Right atrium auricular region (tissue), 2 donors: ENCODE results near the gene FANCF. TPM values are rescaled to one million over a fixed set of nuclear protein-coding genes. Genes with fewer than 3 reads are reported as not detected.
"Not testable (repeated sequence)": the region's sequence is repeated elsewhere in the genome, so short reads cannot be mapped to it uniquely, and the experiment has no call there.

Source experiments
- DNase-seq: peaks from one replicate; pipeline ENCODE4 v3.0.0-alpha.2; 2019; ENCODE audit warnings: low spot score
- H3K27ac ChIP-seq, 2 donors: fragments of 200-600 bp; sonication (generic); 1 replicate in 1 of 2; 2 replicates in 1 of 2; pipeline ENCODE4 v1.5.1; 2016 to 2019
- H3K27me3 ChIP-seq, 2 donors: fragments of 200-600 bp; sonication (generic); one replicate each; pipeline versions ENCODE4 v1.5.1 to v1.6.0; 2017 to 2019
- H3K36me3 ChIP-seq: fragments of 200-600 bp; sonication (generic); one replicate; pipeline ENCODE4 v1.5.1; 2016
- H3K4me1 ChIP-seq, 2 donors: fragments of 200-600 bp; sonication (generic); one replicate each; pipeline versions ENCODE4 v1.5.1 to v1.6.0; 2017 to 2019
- H3K4me3 ChIP-seq, 2 donors: fragments of 200-600 bp; sonication (generic); 1 replicate in 1 of 2; 2 replicates in 1 of 2; pipeline ENCODE4 v1.5.1; 2017 to 2019; ENCODE audit warnings: mild to moderate bottlenecking in 1 of 2, moderate library complexity in 1 of 2
- H3K9me3 ChIP-seq, 2 donors: fragments of 200-600 bp; sonication (generic); one replicate each; pipeline ENCODE4 v1.5.1; 2019
- total RNA-seq, 2 donors: library from RNA; depleted of rRNA; stranded (reverse); fragments of >200 nt; gene quantifications; one replicate each; pipeline ENCODE4 v1.1.0, GENCODE V29; 2016
- TF ChIP-seq, protein P1 (sequence below), 2 donors: fragments of 200-600 bp; sonication (generic); IDR thresholded peaks; one replicate each; pipeline ENCODE4 v1.5.1; 2019; ENCODE audit warnings: antibody characterized with exemption in 2 of 2

FANCF gene
- total RNA-seq, 2 donors from 2014 or later: 3.6 to 4.8 TPM

DNA sequence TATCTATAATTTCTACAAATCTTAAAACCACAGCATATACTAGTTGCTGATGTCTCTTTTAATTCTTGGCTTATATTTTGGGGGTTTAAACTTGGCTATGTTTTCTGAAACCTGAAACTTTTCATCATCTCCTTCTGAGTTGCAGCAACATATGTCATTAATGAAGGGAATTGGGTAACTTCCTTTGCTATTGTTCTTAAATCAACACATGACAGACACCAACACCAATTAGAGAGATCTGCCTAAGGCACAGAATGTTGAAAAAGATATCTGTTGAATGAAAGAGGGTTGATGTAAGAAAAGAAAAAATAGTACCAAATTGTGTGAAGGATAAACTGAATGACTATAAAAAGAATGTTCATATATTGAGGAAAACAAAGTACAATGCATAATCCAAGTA, 30.5 kb upstream of the FANCF start:
- H3K27ac ChIP-seq: no peak overlapping the region
- TF ChIP-seq, protein P1, sequence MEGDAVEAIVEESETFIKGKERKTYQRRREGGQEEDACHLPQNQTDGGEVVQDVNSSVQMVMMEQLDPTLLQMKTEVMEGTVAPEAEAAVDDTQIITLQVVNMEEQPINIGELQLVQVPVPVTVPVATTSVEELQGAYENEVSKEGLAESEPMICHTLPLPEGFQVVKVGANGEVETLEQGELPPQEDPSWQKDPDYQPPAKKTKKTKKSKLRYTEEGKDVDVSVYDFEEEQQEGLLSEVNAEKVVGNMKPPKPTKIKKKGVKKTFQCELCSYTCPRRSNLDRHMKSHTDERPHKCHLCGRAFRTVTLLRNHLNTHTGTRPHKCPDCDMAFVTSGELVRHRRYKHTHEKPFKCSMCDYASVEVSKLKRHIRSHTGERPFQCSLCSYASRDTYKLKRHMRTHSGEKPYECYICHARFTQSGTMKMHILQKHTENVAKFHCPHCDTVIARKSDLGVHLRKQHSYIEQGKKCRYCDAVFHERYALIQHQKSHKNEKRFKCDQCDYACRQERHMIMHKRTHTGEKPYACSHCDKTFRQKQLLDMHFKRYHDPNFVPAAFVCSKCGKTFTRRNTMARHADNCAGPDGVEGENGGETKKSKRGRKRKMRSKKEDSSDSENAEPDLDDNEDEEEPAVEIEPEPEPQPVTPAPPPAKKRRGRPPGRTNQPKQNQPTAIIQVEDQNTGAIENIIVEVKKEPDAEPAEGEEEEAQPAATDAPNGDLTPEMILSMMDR (IDR thresholded peaks at IDR 0.05): no peak
- no peak for DNase-seq
- no peak overlapping the region for H3K4me3 ChIP-seq
- no peaks in the 10 kb centered on the region for H3K36me3 ChIP-seq
- no peaks in the 10 kb centered on the region for H3K9me3 ChIP-seq
- no peaks in the 10 kb centered on the region for H3K4me1 ChIP-seq
- H3K27me3 ChIP-seq: no peaks in the 10 kb centered on the region

DNA sequence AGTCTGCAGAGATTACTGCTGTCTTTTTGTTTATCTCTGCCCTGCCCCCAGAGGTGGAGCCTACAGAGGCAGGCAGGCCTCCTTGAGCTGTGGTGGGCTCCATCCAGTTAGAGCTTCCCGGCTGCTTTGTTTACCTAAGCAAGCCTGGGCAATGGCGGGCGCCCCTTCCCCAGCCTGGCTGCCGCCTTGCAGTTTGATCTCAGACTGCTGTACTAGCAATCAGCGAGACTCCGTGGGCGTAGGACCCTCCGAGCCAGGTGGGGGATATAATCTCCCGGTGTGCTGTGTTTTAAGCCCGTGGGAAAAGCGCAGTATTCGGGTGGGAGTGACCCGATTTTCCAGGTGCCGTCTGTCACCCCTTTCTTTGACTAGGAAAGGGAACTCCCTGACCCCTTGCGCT, 26.7 kb upstream of the FANCF start:
- DNase-seq, H3K27me3 ChIP-seq, H3K27ac ChIP-seq, H3K4me3 ChIP-seq, H3K36me3 ChIP-seq, H3K4me1 ChIP-seq, H3K9me3 ChIP-seq: not testable (repeated sequence)

DNA sequence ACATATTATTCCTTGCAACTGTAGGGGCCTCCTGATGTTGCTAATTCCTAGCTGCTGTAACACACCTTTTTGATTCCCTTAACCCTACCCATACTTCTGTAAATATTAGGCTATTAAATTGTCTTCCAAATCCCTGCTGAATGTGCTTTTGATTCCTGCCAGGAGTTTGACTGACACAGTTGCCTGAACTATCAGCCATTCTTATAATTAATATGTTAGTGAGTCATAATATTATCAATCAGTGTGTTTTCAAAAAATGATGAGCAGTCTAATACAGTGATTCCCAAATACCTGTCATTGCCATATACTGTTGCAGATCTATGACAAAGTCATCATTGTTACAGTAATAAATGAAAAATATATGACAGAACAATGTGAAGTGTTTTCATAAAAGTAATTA, 15.9 kb upstream of the FANCF start:
- no peak overlapping the region for H3K27ac ChIP-seq
- H3K9me3 ChIP-seq: no peaks in the 10 kb centered on the region
- no peak for DNase-seq

DNA sequence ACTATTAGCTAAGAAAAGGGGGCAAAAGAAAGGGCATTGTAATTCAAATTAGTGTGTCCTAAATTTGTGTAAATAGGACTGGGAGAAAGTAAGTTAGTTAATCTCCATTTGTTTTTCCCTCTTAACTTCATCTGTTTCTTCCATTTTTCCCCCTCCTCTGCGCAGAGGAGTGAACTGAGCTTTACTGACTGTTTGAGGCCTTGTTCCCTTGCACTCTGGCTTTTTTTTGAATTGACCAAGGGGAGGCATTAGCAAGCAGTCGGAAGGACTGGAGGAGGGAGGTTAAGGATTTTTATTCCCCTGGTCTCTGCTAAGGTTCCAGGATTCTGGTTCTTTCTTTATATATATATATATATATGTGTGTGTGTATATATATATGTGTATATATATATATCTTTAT, 15.2 kb upstream of the FANCF start:
- no peaks in the 10 kb centered on the region for H3K27me3 ChIP-seq
- H3K4me1 ChIP-seq: no peaks in the 10 kb centered on the region
- H3K27ac ChIP-seq: no peak overlapping the region
- TF ChIP-seq, protein P1 (IDR thresholded peaks at IDR 0.05): no peak
- H3K9me3 ChIP-seq: no peaks in the 10 kb centered on the region
- H3K4me3 ChIP-seq: no peak overlapping the region
- H3K36me3 ChIP-seq: no peaks in the 10 kb centered on the region
- DNase-seq: no peak

More for the DNA sequence above, 15.9 kb upstream of the FANCF start:
- Histone ChIP-seq H3K4me1 (no peaks in the 10 kb centered on the region), H3K36me3 (no peaks in the 10 kb centered on the region), H3K27me3 (no peaks in the 10 kb centered on the region), H3K4me3 (no peak overlapping the region)
- TF ChIP-seq, protein P1 (IDR thresholded peaks at IDR 0.05): no peak

DNA sequence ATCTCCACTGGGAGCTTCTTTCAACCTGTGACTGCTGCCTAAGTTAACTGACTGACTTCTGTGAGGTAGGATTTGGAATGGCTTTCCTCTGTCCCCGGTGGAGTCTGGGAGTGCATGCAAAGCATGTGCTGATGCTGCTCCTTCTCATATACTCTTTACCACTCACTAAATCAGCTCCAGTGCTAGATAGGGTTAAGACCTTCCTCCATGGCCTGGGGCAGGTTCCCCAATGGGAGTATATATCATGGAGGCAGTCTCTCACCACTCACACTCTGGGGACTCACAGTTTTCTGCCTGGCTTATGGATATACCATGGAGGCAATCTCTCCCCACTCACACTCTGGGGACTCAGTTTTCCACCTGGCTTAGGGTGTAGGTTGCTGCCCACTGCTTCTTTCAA, 10.1 kb upstream of the FANCF start:
- TF ChIP-seq, protein P1 (IDR thresholded peaks at IDR 0.05): no peak

DNA sequence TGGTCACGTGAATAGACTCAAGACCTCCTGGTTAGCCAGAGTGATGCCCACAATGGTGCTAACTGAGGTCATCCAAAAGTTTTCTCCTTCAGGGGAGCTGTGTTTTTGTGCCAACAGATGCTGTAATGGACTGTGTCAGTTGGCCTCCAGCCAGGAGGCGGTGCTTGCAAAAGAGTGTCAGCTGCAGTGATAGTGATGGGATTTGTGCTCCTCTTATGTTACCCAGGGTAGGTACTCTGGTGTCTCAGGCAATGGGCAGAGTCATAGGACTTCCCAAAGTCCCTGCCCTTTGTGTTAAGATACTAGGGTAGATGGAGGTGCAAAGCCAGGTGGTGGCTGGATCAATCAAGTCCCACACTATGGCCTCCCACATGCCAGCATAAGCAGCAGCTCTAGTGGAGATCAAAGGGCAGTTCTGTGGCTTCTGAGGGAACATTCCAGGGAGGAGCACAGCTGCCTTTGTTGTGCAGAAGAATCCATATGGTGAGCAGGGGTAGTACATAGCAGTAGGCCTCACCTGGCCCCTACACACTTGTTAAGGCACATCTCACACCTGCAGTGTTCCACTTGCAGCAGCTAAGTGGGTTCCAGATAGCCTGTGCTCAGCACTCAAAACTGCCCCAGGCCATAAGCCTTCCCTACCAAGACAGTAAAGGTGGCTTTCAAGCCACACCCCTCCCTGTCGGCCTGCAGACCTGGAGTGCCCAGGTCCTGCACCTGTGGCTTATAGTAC, 9.4 kb upstream of the FANCF start:
- H3K27ac ChIP-seq: no peak overlapping the region
- TF ChIP-seq, protein P1 (IDR thresholded peaks at IDR 0.05): no peak
- no peak overlapping the region for H3K4me3 ChIP-seq
- no peaks in the 10 kb centered on the region for H3K9me3 ChIP-seq
- H3K4me1 ChIP-seq: no peaks in the 10 kb centered on the region
- H3K27me3 ChIP-seq: no peaks in the 10 kb centered on the region
- DNase-seq: no peak
- H3K36me3 ChIP-seq: no peaks in the 10 kb centered on the region

More for the DNA sequence above, 10.1 kb upstream of the FANCF start:
- H3K4me1 ChIP-seq: no peaks in the 10 kb centered on the region
- no peak overlapping the region for H3K4me3 ChIP-seq
- no peak overlapping the region for H3K27ac ChIP-seq
- H3K36me3 ChIP-seq: no peaks in the 10 kb centered on the region
- H3K9me3 ChIP-seq: no peaks in the 10 kb centered on the region
- no peaks in the 10 kb centered on the region for H3K27me3 ChIP-seq
- DNase-seq: no peak
